Caco-2 (cell line): ENCODE measurements around the gene PRRT1B. TPM values are rescaled to one million over a fixed set of nuclear protein-coding genes. Genes with fewer than 3 reads are reported as not detected.

Experiments used
- BruUV-seq: library from RNA; stranded (reverse); fragments of 400-500 nt; replicated peaks from 2 replicates; lab custom pipeline; 2021; lab: Mats Ljungman, UMichigan
- CTCF ChIA-PET: fragments of 300-600 bp; sonication (Branson Sonifier 250); formaldehyde crosslinking; loops from one replicate; lab custom pipeline; 2022; ENCODE audit warnings: antibody characterized with exemption; lab: Charles Lee
- POLR2A ChIA-PET: fragments of 300-600 bp; sonication (Branson Sonifier 250); formaldehyde crosslinking; loops from one replicate; lab custom pipeline; 2022; ENCODE audit warnings: antibody characterized with exemption; lab: Charles Lee
- DNase-seq, 2 experiments: peaks; one replicate each; pipeline versions ENCODE4 v3.0.0 to v3.0.0-alpha.2; 2020 to 2022
- H3K27me3 ChIP-seq: replicated peaks from 2 replicates; pipeline ENCODE4 v1.6.0; 2011; ENCODE audit warnings: low read length; ENCODE audit not compliant: control insufficient read depth, insufficient read depth
- H3K36me3 ChIP-seq: 2 replicates; pipeline ENCODE4 v1.5.1; 2011; ENCODE audit warnings: low read length; ENCODE audit not compliant: control insufficient read depth, insufficient read depth
- H3K4me1 ChIP-seq: fragments of 250-450 bp; sonication (Bioruptor Pico); 2 replicates; pipeline ENCODE4 v1.5.1; 2020; ENCODE audit warnings: mild to moderate bottlenecking
- H3K4me3 ChIP-seq: 2 replicates; pipeline ENCODE4 v1.5.1; 2011; ENCODE audit warnings: low read depth, mild to moderate bottlenecking, control low read depth, low read length
- H3K9me3 ChIP-seq: fragments of 250-450 bp; sonication (Bioruptor Pico); 2 replicates; pipeline ENCODE4 v1.5.1; 2020; ENCODE audit warnings: mild to moderate bottlenecking, moderate library complexity
- H3K27ac Mint-ChIP-seq: one replicate; pipeline ENCODE4 v1.8.0; 2022; ENCODE audit warnings: mixed read lengths; ENCODE audit not compliant: unreplicated experiment
- H3K27me3 Mint-ChIP-seq: one replicate; pipeline ENCODE4 v1.8.0; 2022; ENCODE audit warnings: mixed read lengths; ENCODE audit not compliant: insufficient read depth, unreplicated experiment
- H3K36me3 Mint-ChIP-seq: one replicate; pipeline ENCODE4 v1.8.0; 2022; ENCODE audit warnings: mild to moderate bottlenecking, mixed read lengths; ENCODE audit not compliant: insufficient read depth, unreplicated experiment
- H3K4me1 Mint-ChIP-seq: one replicate; pipeline ENCODE4 v1.8.0; 2022; ENCODE audit warnings: low read depth, mixed read lengths; ENCODE audit not compliant: unreplicated experiment
- H3K4me3 Mint-ChIP-seq: one replicate; pipeline ENCODE4 v1.8.0; 2022; ENCODE audit warnings: mild to moderate bottlenecking, moderate library complexity, mixed read lengths; ENCODE audit not compliant: unreplicated experiment
- H3K9me3 Mint-ChIP-seq: one replicate; pipeline ENCODE4 v1.8.0; 2022; ENCODE audit warnings: mixed read lengths; ENCODE audit not compliant: unreplicated experiment
- intact Hi-C: fragments of 100-400 bp; cut with micrococcal nuclease; formaldehyde crosslinking; loops from one replicate; pipeline ENCODE4 v1.10.0; 2022; ENCODE audit not compliant: unreplicated experiment
- total RNA-seq: library from RNA; stranded (reverse); gene quantifications from 2 replicates; pipeline ENCODE4 v1.2.3, GENCODE V29; 2022
- TF ChIP-seq, protein P1 (sequence below), 2 experiments: fragments of 200-600 bp in 1 of 2; IDR thresholded peaks; 1 replicate in 1 of 2; 2 replicates in 1 of 2; pipeline versions ENCODE4 v1.5.1 to v1.8.0; 2011 to 2022; ENCODE audit warnings: antibody characterized with exemption in 1 of 2, control low read depth in 1 of 2, inconsistent platforms in 1 of 2, low read depth in 1 of 2, low read length in 1 of 2, mild to moderate bottlenecking in 1 of 2, moderate library complexity in 1 of 2; ENCODE audit not compliant: insufficient read depth in 1 of 2, severe bottlenecking in 1 of 2, unreplicated experiment in 1 of 2

The PRRT1B gene
- total RNA-seq, 1 experiment from 2014 or later: 6.5 TPM

- no peak overlapping the region for H3K4me3 ChIP-seq
- BruUV-seq: no TSS peak
- H3K4me3 Mint-ChIP-seq: no peak overlapping the region
- no peaks in the 10 kb centered on the region for H3K27me3 ChIP-seq
- POLR2A ChIA-PET: no interaction called here
- CTCF ChIA-PET: interaction anchor here (0.6 to 1.5 kb wide), 14 partner anchors 11 to 764 kb away, joined by 3 to 17 read pairs (median 4); partner anchors contain the start of genes RAPGEF1 and SETX
- no peaks in the 10 kb centered on the region for H3K4me1 ChIP-seq
- no peaks in the 10 kb centered on the region for H3K4me1 Mint-ChIP-seq
- H3K27me3 Mint-ChIP-seq: no peaks in the 10 kb centered on the region
- H3K9me3 Mint-ChIP-seq: no peaks in the 10 kb centered on the region
- no peaks in the 10 kb centered on the region for H3K9me3 ChIP-seq
- peak overlapping the region; percentile 52 for H3K27ac Mint-ChIP-seq
- peaks cover 5% of the 10 kb centered on the region for H3K36me3 ChIP-seq
- H3K36me3 Mint-ChIP-seq: peaks cover 56% of the 10 kb centered on the region
- intact Hi-C loops: loop anchor here (1.0 to 2.0 kb wide), 2 partner anchors 148 to 156 kb away; no protein-coding TSS in a partner anchor
- peak; percentile 80 to 85 for DNase-seq
- TF ChIP-seq, protein P1, sequence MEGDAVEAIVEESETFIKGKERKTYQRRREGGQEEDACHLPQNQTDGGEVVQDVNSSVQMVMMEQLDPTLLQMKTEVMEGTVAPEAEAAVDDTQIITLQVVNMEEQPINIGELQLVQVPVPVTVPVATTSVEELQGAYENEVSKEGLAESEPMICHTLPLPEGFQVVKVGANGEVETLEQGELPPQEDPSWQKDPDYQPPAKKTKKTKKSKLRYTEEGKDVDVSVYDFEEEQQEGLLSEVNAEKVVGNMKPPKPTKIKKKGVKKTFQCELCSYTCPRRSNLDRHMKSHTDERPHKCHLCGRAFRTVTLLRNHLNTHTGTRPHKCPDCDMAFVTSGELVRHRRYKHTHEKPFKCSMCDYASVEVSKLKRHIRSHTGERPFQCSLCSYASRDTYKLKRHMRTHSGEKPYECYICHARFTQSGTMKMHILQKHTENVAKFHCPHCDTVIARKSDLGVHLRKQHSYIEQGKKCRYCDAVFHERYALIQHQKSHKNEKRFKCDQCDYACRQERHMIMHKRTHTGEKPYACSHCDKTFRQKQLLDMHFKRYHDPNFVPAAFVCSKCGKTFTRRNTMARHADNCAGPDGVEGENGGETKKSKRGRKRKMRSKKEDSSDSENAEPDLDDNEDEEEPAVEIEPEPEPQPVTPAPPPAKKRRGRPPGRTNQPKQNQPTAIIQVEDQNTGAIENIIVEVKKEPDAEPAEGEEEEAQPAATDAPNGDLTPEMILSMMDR (IDR thresholded peaks at IDR 0.05; ENCODE audit: insufficient read depth in 1 of 2, low read depth in 1 of 2, low read length in 1 of 2, severe bottlenecking in 1 of 2, unreplicated experiment in 1 of 2): peak; percentile 90 to 93
Observed at GRCh38 chr9:131590907-131591844, 45.9 kb downstream of the PRRT1B start.

- no peak overlapping the region for H3K4me3 ChIP-seq
- no peaks in the 10 kb centered on the region for H3K4me1 ChIP-seq
- CTCF ChIA-PET: interaction anchor here (0.6 to 1.5 kb wide), 14 partner anchors 10 to 763 kb away, joined by 3 to 17 read pairs (median 4); partner anchors contain the start of genes RAPGEF1 and SETX
- H3K36me3 Mint-ChIP-seq: peaks cover 53% of the 10 kb centered on the region
- H3K4me1 Mint-ChIP-seq: no peaks in the 10 kb centered on the region
- H3K27ac Mint-ChIP-seq: no peak overlapping the region
- TF ChIP-seq, protein P1 (IDR thresholded peaks at IDR 0.05; ENCODE audit: insufficient read depth in 1 of 2, low read depth in 1 of 2, low read length in 1 of 2, severe bottlenecking in 1 of 2, unreplicated experiment in 1 of 2): no peak
- POLR2A ChIA-PET: no interaction called here
- H3K27me3 Mint-ChIP-seq: no peaks in the 10 kb centered on the region
- no peak overlapping the region for H3K4me3 Mint-ChIP-seq
- no peaks in the 10 kb centered on the region for H3K9me3 Mint-ChIP-seq
- no peaks in the 10 kb centered on the region for H3K9me3 ChIP-seq
- no peak for DNase-seq
- no TSS peak for BruUV-seq
- intact Hi-C loops: loop anchor here (1.0 to 2.0 kb wide), 2 partner anchors 147 to 155 kb away; no protein-coding TSS in a partner anchor
- peaks cover 5% of the 10 kb centered on the region for H3K36me3 ChIP-seq
- H3K27me3 ChIP-seq: no peaks in the 10 kb centered on the region
Observed at GRCh38 chr9:131591845-131592208, 46.5 kb downstream of the PRRT1B start.

DNA sequence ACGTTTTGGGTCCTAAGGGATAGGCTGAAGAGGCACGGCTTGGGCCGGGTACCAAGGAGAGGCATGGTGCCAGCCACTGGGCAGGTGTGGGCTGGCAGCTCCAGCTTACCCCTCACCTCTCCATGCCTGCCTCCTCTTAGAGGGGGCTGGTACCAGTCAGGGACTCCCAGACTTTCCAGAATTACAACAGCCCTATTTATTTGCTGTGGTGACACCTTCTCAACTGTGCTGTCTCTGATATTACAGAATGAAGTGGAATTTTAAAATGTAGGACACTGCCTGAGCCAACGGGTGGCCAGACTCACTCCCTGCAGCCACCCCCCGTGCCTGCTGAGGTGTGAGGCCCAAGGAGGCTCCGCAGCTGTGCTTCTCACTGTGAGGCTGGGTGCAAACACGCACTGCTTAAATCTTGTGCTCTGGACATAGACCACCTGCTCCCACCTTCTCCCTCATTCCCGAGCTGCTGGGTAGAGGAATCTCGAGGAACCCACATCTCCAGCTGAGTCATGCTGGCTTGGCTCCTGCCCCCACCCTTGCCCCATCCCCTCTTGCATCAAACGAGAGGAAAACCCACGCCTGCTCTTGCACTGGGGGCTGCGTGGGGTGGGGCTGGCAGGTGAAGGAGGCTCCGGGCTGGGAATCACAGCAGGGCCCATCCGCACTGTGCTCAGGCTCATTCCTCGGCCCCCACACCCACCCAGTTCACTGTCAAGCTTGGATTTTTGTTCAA lies 47.9 kb downstream of the PRRT1B start:
- BruUV-seq: no TSS peak
- ChIA-PET POLR2A (no interaction called here), CTCF (no interaction called here)
- Mint-ChIP-seq H3K36me3 (peaks cover 55% of the 10 kb centered on the region), H3K4me1 (no peaks in the 10 kb centered on the region), H3K27ac (no peak overlapping the region), H3K4me3 (no peak overlapping the region), H3K27me3 (no peaks in the 10 kb centered on the region), H3K9me3 (no peaks in the 10 kb centered on the region)
- intact Hi-C loops: no loop called here
- no peak overlapping the region for H3K4me3 ChIP-seq
- no peaks in the 10 kb centered on the region for H3K27me3 ChIP-seq
- H3K36me3 ChIP-seq: peaks cover 3% of the 10 kb centered on the region
- TF ChIP-seq, protein P1 (IDR thresholded peaks at IDR 0.05; ENCODE audit: insufficient read depth in 1 of 2, low read depth in 1 of 2, low read length in 1 of 2, severe bottlenecking in 1 of 2, unreplicated experiment in 1 of 2): no peak
- no peak for DNase-seq
- no peaks in the 10 kb centered on the region for H3K4me1 ChIP-seq
- no peaks in the 10 kb centered on the region for H3K9me3 ChIP-seq
